HepG2 (cell line): ENCODE measurements around the gene PGPEP1. TPM values are rescaled to one million over a fixed set of nuclear protein-coding genes. Genes with fewer than 3 reads are reported as not detected.

Source experiments
- ARNT2 ChIP-seq: sonication (generic); formaldehyde crosslinking; IDR thresholded peaks from 2 replicates; pipeline ENCODE4 v1.8.0; 2022; ENCODE audit warnings: mild to moderate bottlenecking, low read depth, missing genetic modification reagents, moderate library complexity
- ARNTL ChIP-seq: sonication (generic); formaldehyde crosslinking; IDR thresholded peaks from 2 replicates; pipeline ENCODE4 v1.4.0; 2020; ENCODE audit warnings: mild to moderate bottlenecking, missing genetic modification reagents
- CAMTA2 ChIP-seq: sonication (generic); formaldehyde crosslinking; IDR thresholded peaks from 2 replicates; pipeline ENCODE4 v1.4.0; 2020; ENCODE audit warnings: mild to moderate bottlenecking, missing genetic modification reagents, borderline replicate concordance
- CREB1 ChIP-seq, 2 experiments: fragments of 450-650 bp in 1 of 2; IDR thresholded peaks; 2 replicates each; pipeline ENCODE4 v1.6.1; 2016 to 2017; ENCODE audit warnings: control low read depth in 1 of 2, mild to moderate bottlenecking in 1 of 2, missing compliant biosample characterization in 1 of 2, missing genetic modification characterization in 1 of 2
- HMGXB4 ChIP-seq, 2 experiments: sonication (generic) in 1 of 2; formaldehyde crosslinking in 1 of 2; IDR thresholded peaks; 2 replicates each; pipeline versions ENCODE4 v1.4.0 to v1.6.1; 2018 to 2020; ENCODE audit warnings: missing genetic modification reagents in 2 of 2, borderline replicate concordance in 1 of 2, low read depth in 1 of 2, mild to moderate bottlenecking in 1 of 2, missing biosample characterization in 1 of 2
- IRF2 ChIP-seq: IDR thresholded peaks from 2 replicates; pipeline ENCODE4 v1.6.1; 2018; ENCODE audit warnings: missing genetic modification reagents, missing compliant biosample characterization
- ISX ChIP-seq: sonication (generic); formaldehyde crosslinking; conservative IDR thresholded peaks from 2 replicates; pipeline ENCODE4 v1.5.0; 2020; ENCODE audit warnings: missing genetic modification reagents
- KDM3A ChIP-seq: IDR thresholded peaks from 2 replicates; pipeline ENCODE4 v1.6.1; 2018; ENCODE audit warnings: low read depth, missing compliant biosample characterization
- KLF13 ChIP-seq: sonication (generic); formaldehyde crosslinking; IDR thresholded peaks from 2 replicates; pipeline ENCODE4 v1.4.0; 2020; ENCODE audit warnings: mild to moderate bottlenecking, missing genetic modification reagents
- MAZ ChIP-seq, 2 experiments: sonication (generic) in 1 of 2; formaldehyde crosslinking in 1 of 2; IDR thresholded peaks; 2 replicates each; pipeline versions ENCODE4 v1.5.0 to v1.6.1; 2012 to 2020; ENCODE audit warnings: low read depth in 2 of 2, mild to moderate bottlenecking in 2 of 2, borderline replicate concordance in 1 of 2, improper control_type of control experiment in 1 of 2, low read length in 1 of 2, missing genetic modification reagents in 1 of 2, moderate library complexity in 1 of 2
- RAD51 ChIP-seq: fragments of 450-650 bp; IDR thresholded peaks from 2 replicates; pipeline ENCODE4 v1.6.1; 2016; ENCODE audit warnings: borderline replicate concordance
- RXRA ChIP-seq: sonication (generic); formaldehyde crosslinking; IDR thresholded peaks from 2 replicates; pipeline ENCODE4 v1.5.1; 2020; ENCODE audit warnings: missing genetic modification reagents
- SOX5 ChIP-seq: IDR thresholded peaks from 2 replicates; pipeline ENCODE4 v1.6.1; 2016; ENCODE audit warnings: borderline replicate concordance
- SP4 ChIP-seq: sonication (generic); formaldehyde crosslinking; IDR thresholded peaks from 2 replicates; pipeline ENCODE4 v1.8.1; 2023; ENCODE audit warnings: mild to moderate bottlenecking, missing genetic modification reagents
- U2AF1 ChIP-seq: fragments of 200-400 bp; formaldehyde crosslinking; optimal IDR thresholded peaks from 2 replicates; pipeline ENCODE3; 2017; ENCODE audit warnings: mild to moderate bottlenecking, low read depth, low read length
- ZBTB20 ChIP-seq: sonication (generic); formaldehyde crosslinking; IDR thresholded peaks from 2 replicates; pipeline ENCODE4 v1.8.1; 2023; ENCODE audit warnings: missing genetic modification reagents, low read depth, mild to moderate bottlenecking, borderline replicate concordance
- ZBTB7B ChIP-seq: sonication (generic); formaldehyde crosslinking; IDR thresholded peaks from 2 replicates; pipeline ENCODE4 v1.4.0; 2020; ENCODE audit warnings: missing genetic modification reagents
- ZNF180 ChIP-seq: sonication (generic); formaldehyde crosslinking; IDR thresholded peaks from 2 replicates; pipeline ENCODE4 v1.4.0; 2020; ENCODE audit warnings: low read depth, missing genetic modification reagents, borderline replicate concordance
- ZNF274 ChIP-seq: sonication (generic); formaldehyde crosslinking; IDR thresholded peaks from 2 replicates; pipeline ENCODE4 v1.5.1; 2020; ENCODE audit warnings: mild to moderate bottlenecking, missing genetic modification reagents
- ZNF3 ChIP-seq: IDR thresholded peaks from 2 replicates; pipeline ENCODE4 v1.7.0; 2017; ENCODE audit warnings: inconsistent platforms
- ZNF501 ChIP-seq: sonication (generic); formaldehyde crosslinking; IDR thresholded peaks from 2 replicates; pipeline ENCODE4 v1.5.1; 2020; ENCODE audit warnings: mild to moderate bottlenecking, moderate library complexity, missing genetic modification reagents
- ZNF512 ChIP-seq: sonication (generic); formaldehyde crosslinking; IDR thresholded peaks from 2 replicates; pipeline ENCODE4 v1.4.0; 2020; ENCODE audit warnings: mild to moderate bottlenecking, missing genetic modification reagents
- ZNF530 ChIP-seq: sonication (generic); formaldehyde crosslinking; IDR thresholded peaks from 2 replicates; pipeline ENCODE4 v1.5.0; 2020; ENCODE audit warnings: low read depth, mild to moderate bottlenecking, missing genetic modification reagents
- ZNF543 ChIP-seq: sonication (generic); formaldehyde crosslinking; IDR thresholded peaks from 2 replicates; pipeline ENCODE4 v1.4.0; 2020; ENCODE audit warnings: mild to moderate bottlenecking, missing genetic modification reagents
- polyA plus RNA-seq, 8 experiments: library from polyadenylated mRNA; depleted of rRNA in 3 of 8; stranded (reverse) in 7 of 8; unstranded in 1 of 8; fragments of >200 nt; fragmentation: Illumina TruSeq in 4 of 8; extraction: Trizol in 4 of 8; gene quantifications; 2 replicates each; pipeline versions ENCODE4 v1.2.1 to v1.2.3, GENCODE V29; 2011 to 2016; ENCODE audit warnings: low read depth in 4 of 8, missing spikeins in 1 of 8, mixed read lengths in 1 of 8; ENCODE audit not compliant: insufficient read depth in 1 of 8
- total RNA-seq, 5 experiments: library from RNA; depleted of rRNA; stranded (reverse); fragments of >200 nt; fragmentation: Illumina TruSeq; extraction: Trizol; gene quantifications; 2 replicates each; pipeline ENCODE4 v1.2.3, GENCODE V29; 2016; ENCODE audit warnings: low read depth in 1 of 5
- TF ChIP-seq, protein P1 (sequence below): sonication (generic); formaldehyde crosslinking; IDR thresholded peaks from 2 replicates; pipeline ENCODE4 v1.5.1; 2020; ENCODE audit warnings: missing genetic modification reagents, mild to moderate bottlenecking, borderline replicate concordance

The PGPEP1 gene
- total and polyA plus RNA-seq, 2 of the 13 experiments (the other 11 are each of a cell fraction or from before 2014, with no cell fraction given): 53.1 to 56.6 TPM

DNA sequence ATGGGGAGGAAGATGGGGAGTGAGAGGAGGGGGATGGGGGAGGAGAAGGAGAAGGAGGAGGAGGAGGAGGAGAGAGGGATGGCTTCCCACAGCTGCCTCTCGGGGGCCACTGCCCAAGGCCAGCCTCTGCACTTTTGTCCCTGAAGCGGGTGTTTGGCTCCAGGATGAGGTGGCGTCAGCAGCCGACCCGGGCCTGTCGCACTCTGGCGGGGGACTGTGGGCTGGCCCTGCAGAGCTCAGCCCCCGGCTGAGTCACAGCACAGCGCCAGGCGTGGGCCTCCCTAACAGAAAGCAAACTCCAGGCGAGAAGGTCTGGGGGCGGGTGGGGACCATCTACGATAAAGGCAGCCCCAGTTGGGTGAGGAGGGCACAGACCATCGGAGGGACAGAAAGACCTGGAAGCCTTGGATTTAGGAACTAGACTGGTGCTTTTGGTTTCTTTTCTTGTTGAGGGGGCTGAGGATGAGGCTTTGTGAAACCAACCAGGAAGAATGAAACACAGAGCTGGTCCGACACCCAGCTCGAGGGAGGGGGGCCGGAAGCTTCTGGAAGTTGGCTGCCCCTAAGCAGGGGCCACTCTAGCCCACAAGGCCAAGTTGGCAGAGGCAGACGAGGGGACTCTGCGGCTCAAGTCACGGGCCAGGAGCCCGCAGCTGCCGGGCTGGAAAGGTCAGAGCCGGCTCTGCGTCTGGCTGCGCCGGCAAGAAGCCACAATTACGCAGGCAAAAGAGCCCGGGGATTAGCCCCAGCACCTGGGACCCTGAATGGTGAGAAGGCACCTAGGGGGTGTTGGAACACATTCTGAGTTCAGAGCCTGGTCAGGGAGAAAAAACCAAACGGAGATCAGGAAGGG lies 35.7 kb upstream of the PGPEP1 start (continued):
- no peak for TF ChIP-seq U2AF1
- TF ChIP-seq ZNF3 (CRISPR knock-in tag): no peak
- no peak for TF ChIP-seq KDM3A (CRISPR knock-in tag)
- peak; percentile 89 for TF ChIP-seq ARNT2
- TF ChIP-seq ZNF512: no peak
- TF ChIP-seq ZNF543 (CRISPR knock-in tag): peak; percentile 95
- TF ChIP-seq ZBTB20 (CRISPR knock-in tag): peak; percentile 44; the same call in 1 of the 2 replicates
- TF ChIP-seq CAMTA2 (CRISPR knock-in tag): no peak
- TF ChIP-seq ZNF530 (CRISPR knock-in tag): no peak
- TF ChIP-seq SOX5 (CRISPR knock-in tag): 0 out of 2 replicates have a peak, but pooled peaks have one; percentile 30
- TF ChIP-seq ISX (CRISPR knock-in tag): no peak
- peak; percentile 58 for TF ChIP-seq ZNF501 (CRISPR knock-in tag)
- TF ChIP-seq HMGXB4 (CRISPR knock-in tag; IDR thresholded peaks at IDR 0.05; ENCODE audit: borderline replicate concordance in 1 of 2, low read depth in 1 of 2): peak; percentile 48 to 67; a peak in 3 of 4 replicates
- TF ChIP-seq, protein P1, sequence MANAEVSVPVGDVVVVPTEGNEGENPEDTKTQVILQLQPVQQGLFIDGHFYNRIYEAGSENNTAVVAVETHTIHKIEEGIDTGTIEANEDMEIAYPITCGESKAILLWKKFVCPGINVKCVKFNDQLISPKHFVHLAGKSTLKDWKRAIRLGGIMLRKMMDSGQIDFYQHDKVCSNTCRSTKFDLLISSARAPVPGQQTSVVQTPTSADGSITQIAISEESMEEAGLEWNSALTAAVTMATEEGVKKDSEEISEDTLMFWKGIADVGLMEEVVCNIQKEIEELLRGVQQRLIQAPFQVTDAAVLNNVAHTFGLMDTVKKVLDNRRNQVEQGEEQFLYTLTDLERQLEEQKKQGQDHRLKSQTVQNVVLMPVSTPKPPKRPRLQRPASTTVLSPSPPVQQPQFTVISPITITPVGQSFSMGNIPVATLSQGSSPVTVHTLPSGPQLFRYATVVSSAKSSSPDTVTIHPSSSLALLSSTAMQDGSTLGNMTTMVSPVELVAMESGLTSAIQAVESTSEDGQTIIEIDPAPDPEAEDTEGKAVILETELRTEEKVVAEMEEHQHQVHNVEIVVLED (CRISPR knock-in tag): peak; percentile 51
- no peak for TF ChIP-seq KLF13 (CRISPR knock-in tag)
- TF ChIP-seq IRF2 (CRISPR knock-in tag): peak; percentile 75; the same call in 1 of the 2 replicates
- no peak for TF ChIP-seq ZNF274 (CRISPR knock-in tag)
- TF ChIP-seq MAZ (IDR thresholded peaks at IDR 0.05; ENCODE audit: borderline replicate concordance, low read depth, low read length): peak; percentile 81
- TF ChIP-seq MAZ (CRISPR knock-in tag; IDR thresholded peaks at IDR 0.05; ENCODE audit: low read depth): peak; percentile 93
- TF ChIP-seq SP4: no peak
- no peak for TF ChIP-seq RAD51
- 0 out of 2 replicates have a peak, but pooled peaks have one; percentile 6 for TF ChIP-seq RXRA (CRISPR knock-in tag)
- 0 out of 2 replicates have a peak, but pooled peaks have one; percentile 32 for TF ChIP-seq CREB1 (IDR thresholded peaks at IDR 0.05)
- TF ChIP-seq CREB1 (CRISPR knock-in tag; IDR thresholded peaks at IDR 0.05): peak; percentile 53
- TF ChIP-seq ARNTL (CRISPR knock-in tag): peak; percentile 75
- no peak for TF ChIP-seq ZNF180 (CRISPR knock-in tag)
- TF ChIP-seq ZBTB7B (CRISPR knock-in tag): peak; percentile 66; the same call in 1 of the 2 replicates
